H9 (cell line): ENCODE data around the gene FAM76A. TPM values are rescaled to one million over a fixed set of nuclear protein-coding genes. Genes with fewer than 3 reads are reported as not detected.

ENCODE experiments used
- DNase-seq: peaks from one replicate; pipeline ENCODE4 v3.0.0-alpha.2; 2017
- H2AFZ ChIP-seq: one replicate; pipeline ENCODE4 v1.6.1; 2013; ENCODE audit warnings: mild to moderate bottlenecking, low read length, control low read depth, moderate library complexity
- H2AK5ac ChIP-seq: 2 replicates; pipeline ENCODE4 v1.6.1; 2013; ENCODE audit warnings: low read length, control low read depth, mixed read lengths; ENCODE audit not compliant: insufficient read length
- H2BK120ac ChIP-seq: one replicate; pipeline ENCODE4 v1.6.1; 2013; ENCODE audit warnings: low read depth, mild to moderate bottlenecking, low read length, control low read depth, inconsistent platforms; ENCODE audit not compliant: poor library complexity, severe bottlenecking
- H2BK12ac ChIP-seq: 2 replicates; pipeline ENCODE4 v1.6.1; 2013; ENCODE audit warnings: low read length, control low read depth, mixed read lengths, low read depth; ENCODE audit not compliant: insufficient read length
- H2BK15ac ChIP-seq: 2 replicates; pipeline ENCODE4 v1.6.1; 2013; ENCODE audit warnings: low read depth, low read length, control low read depth
- H2BK20ac ChIP-seq: one replicate; pipeline ENCODE4 v1.6.1; 2013; ENCODE audit warnings: low read depth, mild to moderate bottlenecking, low read length, control low read depth, inconsistent platforms; ENCODE audit not compliant: poor library complexity, severe bottlenecking
- H2BK5ac ChIP-seq: 2 replicates; pipeline ENCODE4 v1.6.1; 2013; ENCODE audit warnings: low read length, control low read depth, mixed read lengths; ENCODE audit not compliant: insufficient read length
- H3K14ac ChIP-seq: 2 replicates; pipeline ENCODE4 v1.6.1; 2013; ENCODE audit warnings: low read length, control low read depth; ENCODE audit not compliant: insufficient read depth
- H3K18ac ChIP-seq: 2 replicates; pipeline ENCODE4 v1.6.1; 2013; ENCODE audit warnings: low read depth, mild to moderate bottlenecking, mixed read lengths, low read length, control low read depth; ENCODE audit not compliant: insufficient read length
- H3K23ac ChIP-seq: 2 replicates; pipeline ENCODE4 v1.6.1; 2013; ENCODE audit warnings: low read length, control low read depth, mixed read lengths, low read depth; ENCODE audit not compliant: insufficient read length
- H3K23me2 ChIP-seq: 2 replicates; pipeline ENCODE4 v1.6.1; 2013; ENCODE audit warnings: low read depth, mild to moderate bottlenecking, mixed read lengths, low read length, control low read depth; ENCODE audit not compliant: insufficient read length, poor library complexity, severe bottlenecking
- H3K27ac ChIP-seq: 2 replicates; pipeline ENCODE4 v1.5.1; 2013; ENCODE audit warnings: low read length, control low read depth, mixed read lengths, low read depth; ENCODE audit not compliant: insufficient read length
- H3K27me3 ChIP-seq: 2 replicates; pipeline ENCODE4 v1.6.1; 2013; ENCODE audit warnings: low read length, control low read depth, inconsistent platforms; ENCODE audit not compliant: insufficient read depth
- H3K4ac ChIP-seq: 2 replicates; pipeline ENCODE4 v1.6.1; 2013; ENCODE audit warnings: low read depth, mild to moderate bottlenecking, control low read depth, inconsistent platforms, low read length, moderate library complexity
- H3K4me1 ChIP-seq: 2 replicates; pipeline ENCODE4 v1.6.1; 2013; ENCODE audit warnings: low read length, control low read depth, inconsistent platforms; ENCODE audit not compliant: insufficient read depth
- H3K4me2 ChIP-seq: 2 replicates; pipeline ENCODE4 v1.6.1; 2013; ENCODE audit warnings: low read length, control low read depth, mixed read lengths; ENCODE audit not compliant: insufficient read length, insufficient read depth
- H3K56ac ChIP-seq: 2 replicates; pipeline ENCODE4 v1.6.1; 2013; ENCODE audit warnings: low read depth, mild to moderate bottlenecking, mixed read lengths, low read length, control low read depth; ENCODE audit not compliant: insufficient read length
- H3K79me1 ChIP-seq: 2 replicates; pipeline ENCODE4 v1.6.1; 2013; ENCODE audit warnings: low read depth, mild to moderate bottlenecking, moderate library complexity, low read length, control low read depth, inconsistent platforms; ENCODE audit not compliant: insufficient read depth, poor library complexity, severe bottlenecking
- H3K79me2 ChIP-seq: 2 replicates; pipeline ENCODE4 v1.6.1; 2013; ENCODE audit warnings: low read length, control low read depth, inconsistent platforms; ENCODE audit not compliant: insufficient read depth
- H3K9ac ChIP-seq: 2 replicates; pipeline ENCODE4 v1.6.1; 2013; ENCODE audit warnings: low read length, control low read depth, mixed read lengths; ENCODE audit not compliant: insufficient read length; ENCODE audit errors: extremely low read depth
- H3K9me3 ChIP-seq: one replicate; pipeline ENCODE4 v1.6.1; 2013; ENCODE audit warnings: low read depth, low read length, inconsistent platforms; ENCODE audit not compliant: control insufficient read depth
- H3T11ph ChIP-seq: one replicate; pipeline ENCODE4 v1.6.1; 2013; ENCODE audit warnings: mild to moderate bottlenecking, low read length, control low read depth, inconsistent platforms
- H4K20me1 ChIP-seq: one replicate; pipeline ENCODE4 v1.6.1; 2013; ENCODE audit not compliant: control insufficient read depth, insufficient read length, insufficient read depth
- H4K5ac ChIP-seq: 2 replicates; pipeline ENCODE4 v1.6.1; 2013; ENCODE audit warnings: low read depth, mild to moderate bottlenecking, mixed read lengths, low read length, control low read depth; ENCODE audit not compliant: insufficient read length
- H4K8ac ChIP-seq: replicated peaks from 2 replicates; pipeline ENCODE4 v1.6.1; 2013; ENCODE audit warnings: low read length, control low read depth, mixed read lengths, low read depth; ENCODE audit not compliant: insufficient read length
- H4K91ac ChIP-seq: 2 replicates; pipeline ENCODE4 v1.6.1; 2013; ENCODE audit warnings: low read depth, mild to moderate bottlenecking, moderate library complexity, mixed read lengths, low read length, control low read depth; ENCODE audit not compliant: insufficient read length
- H3K27ac Mint-ChIP-seq, 3 experiments: 2 replicates in 2 of 3; 3 replicates in 1 of 3; pipeline ENCODE4 v1.8.0; 2020 to 2021; ENCODE audit warnings: mixed read lengths in 3 of 3, mild to moderate bottlenecking in 1 of 3, moderate library complexity in 1 of 3
- H3K27me3 Mint-ChIP-seq: 2 replicates; pipeline ENCODE4 v1.8.0; 2021; ENCODE audit warnings: low read depth, mild to moderate bottlenecking, moderate library complexity, mixed read lengths
- H3K36me3 Mint-ChIP-seq, 3 experiments: 2 replicates in 2 of 3; 3 replicates in 1 of 3; pipeline ENCODE4 v1.8.0; 2020 to 2021; ENCODE audit warnings: low read depth in 3 of 3, mixed read lengths in 3 of 3; ENCODE audit not compliant: insufficient read depth in 1 of 3
- H3K4me1 Mint-ChIP-seq, 2 experiments: 2 replicates each; pipeline ENCODE4 v1.8.0; 2020; ENCODE audit warnings: mixed read lengths in 2 of 2
- H3K4me3 Mint-ChIP-seq, 2 experiments: 2 replicates in 1 of 2; 3 replicates in 1 of 2; pipeline ENCODE4 v1.8.0; 2020 to 2021; ENCODE audit warnings: mild to moderate bottlenecking in 2 of 2, mixed read lengths in 2 of 2, moderate library complexity in 1 of 2
- H3K9me3 Mint-ChIP-seq, 2 experiments: 2 replicates in 1 of 2; 3 replicates in 1 of 2; pipeline ENCODE4 v1.8.0; 2020; ENCODE audit warnings: mild to moderate bottlenecking in 2 of 2, mixed read lengths in 2 of 2, moderate library complexity in 1 of 2
- CTCF ChIP-seq: fragments of 200-600 bp; sonication (generic); conservative IDR thresholded peaks from 3 replicates; pipeline ENCODE4 v1.8.0; 2021; ENCODE audit warnings: antibody characterized with exemption, mild to moderate bottlenecking
- total RNA-seq: library from RNA; stranded (reverse); gene quantifications from 2 replicates; pipeline ENCODE4 v1.2.1, GENCODE V29; 2021

Gene FAM76A
- total RNA-seq, 1 experiment from 2014 or later: 10.6 TPM

GRCh38 chr1:27785781-27786455 is 60.2 kb downstream of the FAM76A start:
- Histone ChIP-seq H3T11ph (no peak overlapping the region), H3K23me2 (no peaks in the 10 kb centered on the region), H2AFZ (no peak overlapping the region), H3K9ac (no peak overlapping the region), H4K20me1 (no peaks in the 10 kb centered on the region), H2BK120ac (no peak overlapping the region), H3K27me3 (no peaks in the 10 kb centered on the region), H2BK12ac (no peak overlapping the region), H4K91ac (no peak overlapping the region), H3K18ac (no peak overlapping the region), H2BK15ac (no peak overlapping the region), H3K4me1 (no peaks in the 10 kb centered on the region), H2AK5ac (no peak overlapping the region), H3K23ac (no peak overlapping the region), H3K14ac (no peak overlapping the region), H2BK5ac (no peak overlapping the region), H3K9me3 (no peaks in the 10 kb centered on the region), H2BK20ac (no peak overlapping the region), H3K79me1 (no peaks in the 10 kb centered on the region), H3K79me2 (no peaks in the 10 kb centered on the region), H3K4me2 (no peak overlapping the region), H3K56ac (no peak overlapping the region), H4K5ac (no peak overlapping the region), H4K8ac (no peak overlapping the region), H3K4ac (no peak overlapping the region), H3K27ac (no peak overlapping the region)
- no peak for TF ChIP-seq CTCF
- Mint-ChIP-seq H3K9me3 (no peaks in the 10 kb centered on the region), H3K27ac (peak overlapping the region in 2 of 3 experiments; percentile 6 to 50; a peak in 2 of 7 replicates), H3K36me3 (peaks cover 9 to 13% (median 9%) of the 10 kb centered on the region in 3 experiments; a peak in 6 of 7 replicates), H3K4me3 (no peak overlapping the region), H3K4me1 (no peaks in the 10 kb centered on the region), H3K27me3 (no peaks in the 10 kb centered on the region)
- DNase-seq: no peak
